ENCODE measurements around the gene RPS28.

Gene RPS28

GRCh38 chr19:8306235-8307054, 14.9 kb upstream of the RPS28 start:
- TF ChIP-seq ESRRG (CRISPR knock-in tag; IDR thresholded peaks at IDR 0.05): no peak
- TF ChIP-seq, protein P1, sequence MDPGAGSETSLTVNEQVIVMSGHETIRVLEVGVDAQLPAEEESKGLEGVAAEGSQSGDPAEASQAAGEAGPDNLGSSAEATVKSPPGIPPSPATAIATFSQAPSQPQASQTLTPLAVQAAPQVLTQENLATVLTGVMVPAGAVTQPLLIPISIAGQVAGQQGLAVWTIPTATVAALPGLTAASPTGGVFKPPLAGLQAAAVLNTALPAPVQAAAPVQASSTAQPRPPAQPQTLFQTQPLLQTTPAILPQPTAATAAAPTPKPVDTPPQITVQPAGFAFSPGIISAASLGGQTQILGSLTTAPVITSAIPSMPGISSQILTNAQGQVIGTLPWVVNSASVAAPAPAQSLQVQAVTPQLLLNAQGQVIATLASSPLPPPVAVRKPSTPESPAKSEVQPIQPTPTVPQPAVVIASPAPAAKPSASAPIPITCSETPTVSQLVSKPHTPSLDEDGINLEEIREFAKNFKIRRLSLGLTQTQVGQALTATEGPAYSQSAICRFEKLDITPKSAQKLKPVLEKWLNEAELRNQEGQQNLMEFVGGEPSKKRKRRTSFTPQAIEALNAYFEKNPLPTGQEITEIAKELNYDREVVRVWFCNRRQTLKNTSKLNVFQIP (CRISPR knock-in tag; IDR thresholded peaks at IDR 0.05; ENCODE audit: borderline replicate concordance, low read depth): no peak
- no peak for TF ChIP-seq ARNTL (CRISPR knock-in tag; IDR thresholded peaks at IDR 0.05; ENCODE audit: borderline replicate concordance, low read depth)
- TF ChIP-seq, protein P2, sequence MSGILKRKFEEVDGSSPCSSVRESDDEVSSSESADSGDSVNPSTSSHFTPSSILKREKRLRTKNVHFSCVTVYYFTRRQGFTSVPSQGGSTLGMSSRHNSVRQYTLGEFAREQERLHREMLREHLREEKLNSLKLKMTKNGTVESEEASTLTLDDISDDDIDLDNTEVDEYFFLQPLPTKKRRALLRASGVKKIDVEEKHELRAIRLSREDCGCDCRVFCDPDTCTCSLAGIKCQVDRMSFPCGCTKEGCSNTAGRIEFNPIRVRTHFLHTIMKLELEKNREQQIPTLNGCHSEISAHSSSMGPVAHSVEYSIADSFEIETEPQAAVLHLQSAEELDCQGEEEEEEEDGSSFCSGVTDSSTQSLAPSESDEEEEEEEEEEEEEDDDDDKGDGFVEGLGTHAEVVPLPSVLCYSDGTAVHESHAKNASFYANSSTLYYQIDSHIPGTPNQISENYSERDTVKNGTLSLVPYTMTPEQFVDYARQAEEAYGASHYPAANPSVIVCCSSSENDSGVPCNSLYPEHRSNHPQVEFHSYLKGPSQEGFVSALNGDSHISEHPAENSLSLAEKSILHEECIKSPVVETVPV (CRISPR knock-in tag; IDR thresholded peaks at IDR 0.05): no peak
- no peak for TF ChIP-seq TOX (CRISPR knock-in tag; IDR thresholded peaks at IDR 0.05; ENCODE audit: borderline replicate concordance)
- TF ChIP-seq ZNF70 (CRISPR knock-in tag; IDR thresholded peaks at IDR 0.05): no peak
- TF ChIP-seq CSDC2 (CRISPR knock-in tag; IDR thresholded peaks at IDR 0.05): no peak
- no peak for TF ChIP-seq CREB5 (CRISPR knock-in tag; IDR thresholded peaks at IDR 0.05; ENCODE audit: low read depth)
- TF ChIP-seq PATZ1 (CRISPR knock-in tag; IDR thresholded peaks at IDR 0.05; ENCODE audit: borderline replicate concordance): no peak
- TF ChIP-seq ZNF8 (CRISPR knock-in tag; IDR thresholded peaks at IDR 0.05): no peak
- no peak for TF ChIP-seq ZC3H10 (CRISPR knock-in tag; IDR thresholded peaks at IDR 0.05)
- TF ChIP-seq BACH2 (CRISPR knock-in tag; IDR thresholded peaks at IDR 0.05; ENCODE audit: borderline replicate concordance): no peak
- TF ChIP-seq ZNF565 (CRISPR knock-in tag; conservative IDR thresholded peaks at IDR 0.05; ENCODE audit: low read depth): no peak
- no peak for TF ChIP-seq GLIS3 (CRISPR knock-in tag; IDR thresholded peaks at IDR 0.05)
- TF ChIP-seq SNAI2 (CRISPR knock-in tag; IDR thresholded peaks at IDR 0.05): no peak
- no peak for TF ChIP-seq PPARA (CRISPR knock-in tag; IDR thresholded peaks at IDR 0.05; ENCODE audit: borderline replicate concordance)
- no peak for TF ChIP-seq ZFP3 (CRISPR knock-in tag; IDR thresholded peaks at IDR 0.05)
- no peak for TF ChIP-seq ZFP30 (CRISPR knock-in tag; IDR thresholded peaks at IDR 0.05)
- TF ChIP-seq TCF4 (CRISPR knock-in tag; IDR thresholded peaks at IDR 0.05; ENCODE audit: borderline replicate concordance): no peak
- no peak for ATAC-seq

- ATAC-seq: peak; percentile 40
- TF ChIP-seq CSDC2 (CRISPR knock-in tag; IDR thresholded peaks at IDR 0.05): no peak
- no peak for TF ChIP-seq ARNTL (CRISPR knock-in tag; IDR thresholded peaks at IDR 0.05; ENCODE audit: borderline replicate concordance, low read depth)
- TF ChIP-seq TCF4 (CRISPR knock-in tag; IDR thresholded peaks at IDR 0.05; ENCODE audit: borderline replicate concordance): no peak
- no peak for TF ChIP-seq BACH2 (CRISPR knock-in tag; IDR thresholded peaks at IDR 0.05; ENCODE audit: borderline replicate concordance)
- TF ChIP-seq ZC3H10 (CRISPR knock-in tag; IDR thresholded peaks at IDR 0.05): no peak
- TF ChIP-seq ZNF8 (CRISPR knock-in tag; IDR thresholded peaks at IDR 0.05): no peak
- no peak for TF ChIP-seq PPARA (CRISPR knock-in tag; IDR thresholded peaks at IDR 0.05; ENCODE audit: borderline replicate concordance)
- no peak for TF ChIP-seq GLIS3 (CRISPR knock-in tag; IDR thresholded peaks at IDR 0.05)
- TF ChIP-seq RARB (CRISPR knock-in tag; IDR thresholded peaks at IDR 0.05): no peak
- TF ChIP-seq PATZ1 (CRISPR knock-in tag; IDR thresholded peaks at IDR 0.05; ENCODE audit: borderline replicate concordance): no peak
- no peak for TF ChIP-seq ISL1 (CRISPR knock-in tag; IDR thresholded peaks at IDR 0.05)
- TF ChIP-seq ZNF70 (CRISPR knock-in tag; IDR thresholded peaks at IDR 0.05): no peak
- no peak for TF ChIP-seq TOX (CRISPR knock-in tag; IDR thresholded peaks at IDR 0.05; ENCODE audit: borderline replicate concordance)
- no peak for TF ChIP-seq CREB5 (CRISPR knock-in tag; IDR thresholded peaks at IDR 0.05; ENCODE audit: low read depth)
- TF ChIP-seq OSR1 (CRISPR knock-in tag; IDR thresholded peaks at IDR 0.05): no peak
- TF ChIP-seq, protein P1 (CRISPR knock-in tag; IDR thresholded peaks at IDR 0.05; ENCODE audit: borderline replicate concordance, low read depth): no peak
- no peak for TF ChIP-seq ZFP30 (CRISPR knock-in tag; IDR thresholded peaks at IDR 0.05)
Observed at GRCh38 chr19:8307400-8307964, 13.8 kb upstream of the RPS28 start.
